Sigmoid colon (tissue), 4 donors: ENCODE results near the gene SETDB2.
A peak's percentile ranks its signal among the peaks of the same experiment; 100 is the strongest.

Experiments
- POLR2A ChIP-seq, 2 donors: fragments of 450-650 bp; IDR thresholded peaks; one replicate each; pipeline ENCODE4 v1.6.1; 2016; ENCODE audit warnings: antibody characterized with exemption in 2 of 2, mild to moderate bottlenecking in 2 of 2, moderate library complexity in 2 of 2
- POLR2AphosphoS5 ChIP-seq, 4 donors: sonication (generic); formaldehyde crosslinking; IDR thresholded peaks; one replicate each; pipeline ENCODE4 v1.6.1; 2017; ENCODE audit warnings: antibody characterized with exemption in 4 of 4
- TF ChIP-seq, protein P1 (sequence below), 4 experiments: fragments of 450-650 bp in 3 of 4; fragments of 200-600 bp in 1 of 4; IDR thresholded peaks; one replicate each; pipeline ENCODE4 v1.5.1; 2016 to 2019; ENCODE audit warnings: antibody characterized with exemption in 4 of 4, mild to moderate bottlenecking in 3 of 4, moderate library complexity in 2 of 4

DNA sequence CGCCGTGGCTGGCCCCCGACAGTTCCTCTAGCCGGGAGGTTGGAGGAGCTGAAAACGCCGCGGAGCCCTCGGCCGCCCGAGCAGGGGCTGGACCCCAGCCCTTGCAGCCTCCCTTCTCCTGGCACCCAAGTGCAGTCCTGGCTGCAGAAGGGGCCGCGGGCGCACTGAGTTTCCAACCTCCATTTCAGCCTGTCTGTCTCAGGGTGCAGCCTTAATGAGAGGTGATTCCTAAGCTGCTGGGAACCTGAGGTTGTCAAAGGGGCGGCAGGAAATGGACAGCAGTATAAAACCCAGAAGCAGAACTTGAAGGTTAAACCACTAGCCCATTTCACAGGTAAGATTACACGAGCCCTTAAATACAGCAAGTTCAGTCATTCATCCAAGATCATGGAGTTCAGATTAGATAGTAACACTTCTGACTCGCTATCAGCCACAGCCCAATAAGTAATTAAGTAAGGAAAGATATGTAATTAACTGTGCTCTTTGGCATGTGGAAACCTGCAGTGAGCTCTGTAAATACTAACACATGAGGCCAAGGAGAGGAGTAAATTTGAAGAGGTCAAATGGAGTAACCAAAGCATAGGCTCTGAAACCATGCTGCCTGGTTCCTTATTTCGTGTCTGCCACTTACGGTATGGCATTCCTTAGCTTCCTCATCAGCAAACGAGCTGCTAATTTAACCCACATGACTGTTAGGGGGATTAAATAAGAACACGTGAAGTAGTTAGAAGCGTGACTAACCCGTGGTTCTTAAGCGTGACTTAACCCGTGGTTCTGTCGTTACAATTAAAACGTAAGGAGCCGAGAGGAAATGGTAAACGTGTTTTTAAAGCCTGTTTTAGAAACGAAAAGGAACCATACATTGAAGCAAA, 686 bp downstream of the SETDB2 start:
- TF ChIP-seq, protein P1, sequence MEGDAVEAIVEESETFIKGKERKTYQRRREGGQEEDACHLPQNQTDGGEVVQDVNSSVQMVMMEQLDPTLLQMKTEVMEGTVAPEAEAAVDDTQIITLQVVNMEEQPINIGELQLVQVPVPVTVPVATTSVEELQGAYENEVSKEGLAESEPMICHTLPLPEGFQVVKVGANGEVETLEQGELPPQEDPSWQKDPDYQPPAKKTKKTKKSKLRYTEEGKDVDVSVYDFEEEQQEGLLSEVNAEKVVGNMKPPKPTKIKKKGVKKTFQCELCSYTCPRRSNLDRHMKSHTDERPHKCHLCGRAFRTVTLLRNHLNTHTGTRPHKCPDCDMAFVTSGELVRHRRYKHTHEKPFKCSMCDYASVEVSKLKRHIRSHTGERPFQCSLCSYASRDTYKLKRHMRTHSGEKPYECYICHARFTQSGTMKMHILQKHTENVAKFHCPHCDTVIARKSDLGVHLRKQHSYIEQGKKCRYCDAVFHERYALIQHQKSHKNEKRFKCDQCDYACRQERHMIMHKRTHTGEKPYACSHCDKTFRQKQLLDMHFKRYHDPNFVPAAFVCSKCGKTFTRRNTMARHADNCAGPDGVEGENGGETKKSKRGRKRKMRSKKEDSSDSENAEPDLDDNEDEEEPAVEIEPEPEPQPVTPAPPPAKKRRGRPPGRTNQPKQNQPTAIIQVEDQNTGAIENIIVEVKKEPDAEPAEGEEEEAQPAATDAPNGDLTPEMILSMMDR (IDR thresholded peaks at IDR 0.05): no peak
- TF ChIP-seq POLR2A (IDR thresholded peaks at IDR 0.05): peak; percentile 4 to 6
- peak in 2 of 4 donors; percentile 32 to 74 for TF ChIP-seq POLR2AphosphoS5 (IDR thresholded peaks at IDR 0.05)
